NCI-H1436 (cell line): ENCODE data around the gene LRRC26.

Experiments used
- DNase-seq: peaks from one replicate; lab custom pipeline; 2025; lab: John Stamatoyannopoulos, UW

The LRRC26 gene, protein sequence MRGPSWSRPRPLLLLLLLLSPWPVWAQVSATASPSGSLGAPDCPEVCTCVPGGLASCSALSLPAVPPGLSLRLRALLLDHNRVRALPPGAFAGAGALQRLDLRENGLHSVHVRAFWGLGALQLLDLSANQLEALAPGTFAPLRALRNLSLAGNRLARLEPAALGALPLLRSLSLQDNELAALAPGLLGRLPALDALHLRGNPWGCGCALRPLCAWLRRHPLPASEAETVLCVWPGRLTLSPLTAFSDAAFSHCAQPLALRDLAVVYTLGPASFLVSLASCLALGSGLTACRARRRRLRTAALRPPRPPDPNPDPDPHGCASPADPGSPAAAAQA

DNA sequence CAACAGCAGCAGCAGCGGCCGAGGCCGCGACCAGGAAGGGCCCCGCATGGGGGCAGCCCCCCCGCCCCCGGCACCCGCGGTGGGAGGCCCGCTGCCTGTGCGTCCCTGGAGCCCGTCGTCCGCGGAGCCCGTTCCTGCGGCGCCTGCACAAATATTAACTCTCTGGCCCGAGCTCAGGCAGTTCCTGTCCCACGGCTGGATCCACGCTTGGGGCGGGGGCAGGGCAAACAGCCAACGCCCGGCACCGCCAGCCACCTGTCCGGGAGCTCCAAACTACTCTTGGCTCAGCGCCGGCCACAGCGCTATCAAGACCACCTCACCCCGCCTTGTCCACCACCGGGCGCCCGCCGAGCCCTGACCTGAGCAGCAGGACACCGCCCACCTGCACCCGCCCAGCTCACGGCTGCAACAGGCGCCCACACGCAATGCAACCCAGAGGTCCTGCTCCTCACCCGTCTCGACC, at the start of gene LRRC26:
TSS of gene LRRC26 (minus strand) at position 156 of the 463 bp plus-strand sequence. CDS start at position 48, 108 bp downstream.
- DNase-seq = no peak

DNA sequence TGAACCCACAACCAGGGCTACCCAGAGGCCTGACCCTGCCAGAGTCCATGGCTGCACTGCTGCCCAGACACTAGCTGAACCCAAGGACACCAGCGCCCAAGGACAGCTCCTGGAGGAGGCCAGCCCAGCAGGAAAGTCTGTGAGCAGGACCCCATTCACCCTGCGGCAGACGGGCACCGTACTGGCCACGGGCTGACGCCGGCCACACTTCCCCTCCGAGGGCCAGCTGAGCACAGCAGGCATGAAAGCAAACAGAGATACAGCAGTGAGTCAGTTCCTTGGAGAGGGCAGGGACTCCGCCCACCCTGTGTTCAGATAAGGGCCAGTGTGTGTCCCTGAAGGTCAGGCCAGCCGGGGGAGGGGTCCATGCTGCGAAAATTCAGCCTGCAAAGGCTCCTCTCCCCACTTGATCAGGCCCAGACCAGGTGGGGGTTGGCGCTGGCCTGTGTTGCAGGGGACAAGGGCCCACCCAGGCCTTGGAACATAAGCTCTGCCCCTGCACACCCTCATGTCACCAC, 49.0 kb upstream of the LRRC26 start:
- no peak for DNase-seq

DNA sequence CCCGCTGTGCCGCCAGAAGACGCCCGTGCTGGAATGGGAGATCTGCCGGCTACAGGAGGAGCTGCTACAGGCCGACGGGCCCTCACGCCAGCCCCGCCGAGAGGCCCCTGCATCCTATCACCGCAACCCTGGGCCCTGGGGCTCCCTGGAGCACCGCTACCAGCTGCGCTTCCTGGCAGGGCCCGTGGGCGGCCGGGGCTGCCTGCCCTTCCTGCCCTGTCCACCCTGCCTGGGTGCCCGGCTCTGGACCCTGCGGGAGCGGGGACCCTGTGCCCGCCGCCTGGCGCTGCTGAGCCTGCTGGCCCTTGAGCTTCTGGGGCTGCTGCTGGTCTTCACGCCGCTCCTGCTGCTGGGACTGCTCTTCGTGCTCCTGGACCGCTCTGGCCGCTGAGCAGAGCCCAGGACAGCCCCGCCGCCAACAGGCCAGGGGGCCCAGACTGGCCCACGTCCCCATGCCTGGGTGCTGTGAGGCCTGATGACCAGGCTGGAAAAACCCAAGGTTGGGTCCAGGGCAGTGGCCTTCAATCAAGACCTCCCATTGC, 48.4 kb upstream of the LRRC26 start:
- no peak for DNase-seq

DNA sequence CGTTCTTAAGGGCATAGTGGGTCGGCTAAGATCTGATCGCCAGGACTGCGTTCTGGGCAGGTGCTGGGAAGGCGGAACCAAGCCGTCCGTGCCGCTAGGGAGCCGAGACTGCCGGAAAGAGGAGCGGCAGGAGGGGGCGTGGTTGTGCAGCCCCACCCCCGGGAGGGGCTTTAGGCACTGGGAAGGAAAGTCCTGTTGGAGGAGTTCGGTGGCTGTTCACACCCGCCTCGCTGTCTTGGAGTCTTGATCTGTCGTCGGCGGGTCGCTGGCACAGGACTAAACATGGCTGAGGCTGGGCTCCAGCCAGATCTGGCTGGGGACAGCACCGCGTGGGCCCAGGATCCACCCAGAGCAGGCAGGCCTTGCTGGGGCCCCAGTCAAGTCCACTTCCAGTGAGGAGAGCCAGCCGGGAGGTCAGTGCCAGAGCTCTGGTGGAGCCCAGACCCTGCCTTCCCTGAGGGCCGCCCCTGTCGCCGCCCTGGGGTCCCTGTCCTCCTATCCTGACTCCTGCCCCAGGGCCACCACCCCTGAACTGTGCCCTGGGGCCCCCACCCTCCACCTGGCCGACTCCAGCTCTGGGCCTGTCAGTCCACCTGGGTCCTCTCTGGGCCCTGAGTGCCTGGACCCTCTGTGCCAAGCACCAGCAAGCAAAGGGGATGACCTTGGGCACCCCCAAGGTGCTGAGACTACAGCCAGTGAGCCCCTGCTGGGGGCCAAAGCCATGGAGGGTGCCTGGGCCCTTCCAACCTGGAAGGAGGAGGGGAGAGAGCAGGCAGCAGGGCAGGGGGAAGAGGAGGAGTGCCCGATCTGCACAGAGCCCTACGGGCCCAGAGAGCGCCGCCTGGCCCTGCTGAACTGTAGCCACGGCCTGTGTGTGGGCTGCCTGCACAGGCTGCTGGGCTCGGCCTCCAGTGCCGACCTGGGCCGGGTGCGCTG, 47.7 kb upstream of the LRRC26 start:
- peak; percentile 30 for DNase-seq

DNA sequence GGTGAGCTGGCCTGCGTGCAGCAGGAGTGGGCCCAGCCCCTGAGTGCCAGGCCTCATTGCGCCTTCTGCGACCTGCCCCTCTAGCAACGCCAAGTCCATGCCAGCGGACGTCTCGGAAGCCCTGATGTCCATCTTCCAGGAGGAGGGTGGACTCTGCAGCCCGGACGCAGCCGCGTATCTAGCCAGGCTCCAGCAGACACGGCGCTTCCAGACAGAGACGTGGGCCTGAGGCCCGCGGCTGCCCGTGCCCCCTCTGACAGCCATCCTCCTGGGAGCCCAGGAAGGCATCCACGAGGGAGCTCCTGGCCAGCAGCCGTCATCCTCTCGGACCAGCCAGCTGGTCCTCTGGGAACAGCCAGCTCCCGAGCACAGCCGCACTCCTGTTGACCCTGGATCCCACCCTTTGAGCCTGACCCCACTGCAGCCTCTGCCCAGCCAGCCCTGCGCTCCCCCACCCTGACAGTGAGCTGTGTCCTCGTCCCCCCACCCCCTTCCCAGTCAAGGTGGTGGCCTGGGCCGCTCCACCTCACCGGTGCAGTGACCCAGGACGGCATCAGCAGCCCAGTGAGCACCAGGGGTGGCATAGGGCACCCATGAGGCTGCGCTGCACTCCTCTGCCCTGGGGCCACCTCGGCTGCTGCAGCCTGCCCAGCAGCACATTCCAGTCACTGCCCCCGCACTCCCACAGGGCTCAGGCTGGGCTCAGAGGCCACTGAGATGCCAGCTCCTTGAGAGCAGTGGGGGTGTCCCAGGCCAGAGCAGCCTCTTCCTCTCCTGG, 46.5 kb upstream of the LRRC26 start:
- no peak for DNase-seq

DNA sequence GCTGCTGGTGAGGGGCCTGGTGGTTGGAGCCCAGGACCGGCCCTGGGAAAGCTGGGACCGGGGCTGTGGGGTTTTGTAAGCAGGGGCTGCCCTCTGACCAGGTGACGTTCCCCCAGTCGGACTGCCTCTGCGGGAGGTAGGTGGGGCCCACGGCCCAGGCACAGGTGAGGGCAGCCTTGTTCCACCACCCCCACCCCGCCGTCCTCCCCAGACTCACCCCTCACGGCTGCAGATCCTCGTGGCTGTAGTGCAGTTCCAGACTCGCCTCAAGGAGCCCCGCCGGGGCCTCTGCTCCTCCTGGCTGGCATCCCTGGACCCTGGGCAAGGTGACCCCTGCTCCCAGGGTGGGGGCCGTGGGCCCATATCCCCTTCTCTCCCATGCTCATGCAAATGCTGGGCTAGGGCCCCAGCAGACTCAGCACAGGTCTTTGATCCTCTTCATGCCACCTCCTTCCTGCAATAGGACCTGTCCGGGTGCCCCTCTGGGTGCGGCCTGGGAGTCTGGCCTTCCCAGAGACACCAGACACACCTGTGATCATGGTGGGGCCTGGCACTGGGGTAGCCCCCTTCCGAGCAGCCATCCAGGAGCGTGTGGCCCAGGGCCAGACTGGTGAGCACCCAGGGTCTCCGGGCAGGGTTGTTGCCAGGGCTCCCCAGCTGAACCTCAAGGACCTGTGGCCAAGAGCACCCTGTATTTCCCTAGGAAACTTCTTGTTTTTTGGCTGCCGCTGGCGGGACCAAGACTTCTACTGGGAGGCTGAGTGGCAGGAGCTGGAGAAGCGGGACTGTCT, 45.5 kb upstream of the LRRC26 start:
- no peak for DNase-seq

DNA sequence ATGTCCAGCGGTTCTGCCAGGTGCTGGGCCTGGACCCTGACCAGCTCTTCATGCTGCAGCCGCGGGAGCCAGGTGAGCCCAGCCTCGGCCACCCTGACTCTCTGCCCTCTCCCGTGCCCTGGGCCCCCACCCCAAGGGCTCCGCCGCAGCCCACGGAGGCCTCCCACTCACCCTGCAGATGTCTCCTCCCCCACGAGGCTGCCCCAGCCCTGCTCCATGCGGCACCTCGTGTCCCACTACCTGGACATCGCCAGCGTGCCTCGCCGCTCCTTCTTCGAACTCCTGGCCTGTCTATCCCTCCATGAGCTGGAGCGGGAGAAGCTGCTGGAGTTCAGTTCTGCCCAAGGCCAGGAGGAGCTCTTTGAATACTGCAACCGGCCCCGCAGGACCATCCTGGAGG, 44.8 kb upstream of the LRRC26 start:
- DNase-seq = no peak

DNA sequence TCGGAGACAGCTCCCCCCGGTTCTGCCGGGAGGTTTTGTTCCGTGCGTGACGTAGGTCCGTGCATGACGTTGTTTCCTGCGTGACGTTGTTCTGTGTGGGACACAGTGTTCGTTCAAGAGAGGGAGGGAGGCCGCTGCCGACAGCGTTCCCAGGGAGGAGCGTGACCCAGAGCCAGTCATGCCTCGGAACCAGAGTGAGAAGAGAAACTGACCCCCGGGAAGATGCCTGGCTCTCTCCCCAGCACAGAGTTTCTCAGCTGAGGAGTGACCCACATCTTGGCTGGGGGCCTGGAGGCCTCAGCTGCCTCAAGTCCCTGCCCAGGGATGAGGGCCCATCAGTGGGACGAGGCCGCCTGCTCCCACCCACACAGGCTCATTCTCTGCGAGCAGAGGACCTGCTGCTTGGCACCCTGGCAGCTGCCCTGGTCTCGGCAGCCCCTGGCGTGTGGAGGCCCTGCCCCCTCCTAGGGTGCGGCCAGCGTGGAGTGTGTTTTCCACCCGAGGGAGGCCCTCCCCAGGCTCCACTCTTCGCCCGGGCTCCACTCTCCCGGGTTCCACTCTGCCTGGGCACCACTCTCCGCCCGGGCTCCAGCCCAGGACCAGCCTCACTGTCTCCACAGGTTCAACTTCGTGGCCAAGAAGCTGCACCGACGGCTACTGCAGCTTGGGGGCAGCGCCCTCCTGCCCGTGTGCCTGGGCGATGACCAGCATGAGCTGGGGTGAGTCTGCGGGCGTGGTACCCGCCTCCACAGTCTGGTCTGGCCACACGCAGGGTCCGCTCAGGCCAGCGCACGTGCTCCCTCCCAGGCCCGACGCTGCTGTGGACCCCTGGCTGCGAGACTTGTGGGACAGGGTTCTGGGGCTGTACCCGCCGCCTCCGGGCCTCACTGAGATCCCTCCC, 43.6 kb upstream of the LRRC26 start:
- no peak for DNase-seq

DNA sequence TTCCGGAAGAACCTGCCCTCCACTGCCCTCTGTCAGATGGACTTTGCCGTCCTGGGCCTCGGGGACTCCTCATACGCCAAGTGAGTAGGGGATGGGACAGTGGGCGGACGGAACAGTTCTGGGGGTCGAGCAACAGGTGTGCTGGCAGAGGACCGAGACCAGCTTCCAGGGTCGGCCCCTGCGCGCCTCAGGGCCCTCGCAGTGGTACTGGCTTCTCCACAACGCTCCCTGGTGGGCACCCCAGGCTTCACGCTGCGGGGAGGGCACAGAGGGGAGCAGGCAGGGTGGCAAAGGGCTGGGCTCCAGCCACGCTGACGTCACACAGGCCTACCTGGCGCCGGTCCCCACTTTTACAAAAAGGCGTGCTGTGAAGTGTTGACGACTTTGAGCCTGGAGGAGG, 42.7 kb upstream of the LRRC26 start:
- no peak for DNase-seq

DNA sequence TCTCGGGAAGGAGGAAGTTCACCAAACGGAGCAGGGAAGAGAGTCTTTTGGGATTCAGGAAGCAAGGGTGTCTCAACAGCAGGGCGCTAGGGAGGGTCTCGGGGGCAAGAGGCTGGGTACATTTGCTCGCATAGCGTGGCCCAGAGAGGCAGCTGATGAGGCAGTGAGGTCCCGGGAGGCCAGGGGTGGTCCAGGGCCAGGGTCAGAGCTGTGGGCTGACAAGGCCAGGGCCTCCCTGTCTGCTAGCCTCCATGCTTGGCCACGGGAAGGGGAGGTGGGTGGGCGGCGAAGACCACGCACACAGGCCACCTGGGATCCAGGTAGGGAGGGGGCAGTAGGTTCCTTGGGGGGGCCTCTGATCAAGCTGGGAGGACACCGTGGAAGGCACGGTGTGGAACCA, 41.7 kb upstream of the LRRC26 start:
- no peak for DNase-seq

DNA sequence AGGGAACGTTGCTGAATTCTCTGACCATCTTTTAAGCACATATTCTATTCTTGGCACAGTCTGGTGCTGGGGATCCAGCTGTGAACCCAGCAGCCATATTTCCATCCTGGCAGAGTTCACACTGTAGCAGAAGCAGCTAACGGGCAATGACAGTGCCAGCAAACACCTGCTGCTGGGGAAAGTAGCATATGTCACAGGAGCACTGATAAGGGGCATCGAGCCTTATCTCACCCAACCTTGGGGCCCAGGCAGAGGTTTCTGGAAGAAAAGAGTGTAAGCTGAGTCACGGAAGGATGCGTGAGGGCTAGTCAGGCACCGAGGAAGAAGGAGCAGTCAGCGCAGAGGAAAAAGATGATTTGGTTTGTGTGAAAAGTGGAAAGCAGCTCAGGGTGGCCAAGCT, 36.8 kb upstream of the LRRC26 start:
- no peak for DNase-seq

DNA sequence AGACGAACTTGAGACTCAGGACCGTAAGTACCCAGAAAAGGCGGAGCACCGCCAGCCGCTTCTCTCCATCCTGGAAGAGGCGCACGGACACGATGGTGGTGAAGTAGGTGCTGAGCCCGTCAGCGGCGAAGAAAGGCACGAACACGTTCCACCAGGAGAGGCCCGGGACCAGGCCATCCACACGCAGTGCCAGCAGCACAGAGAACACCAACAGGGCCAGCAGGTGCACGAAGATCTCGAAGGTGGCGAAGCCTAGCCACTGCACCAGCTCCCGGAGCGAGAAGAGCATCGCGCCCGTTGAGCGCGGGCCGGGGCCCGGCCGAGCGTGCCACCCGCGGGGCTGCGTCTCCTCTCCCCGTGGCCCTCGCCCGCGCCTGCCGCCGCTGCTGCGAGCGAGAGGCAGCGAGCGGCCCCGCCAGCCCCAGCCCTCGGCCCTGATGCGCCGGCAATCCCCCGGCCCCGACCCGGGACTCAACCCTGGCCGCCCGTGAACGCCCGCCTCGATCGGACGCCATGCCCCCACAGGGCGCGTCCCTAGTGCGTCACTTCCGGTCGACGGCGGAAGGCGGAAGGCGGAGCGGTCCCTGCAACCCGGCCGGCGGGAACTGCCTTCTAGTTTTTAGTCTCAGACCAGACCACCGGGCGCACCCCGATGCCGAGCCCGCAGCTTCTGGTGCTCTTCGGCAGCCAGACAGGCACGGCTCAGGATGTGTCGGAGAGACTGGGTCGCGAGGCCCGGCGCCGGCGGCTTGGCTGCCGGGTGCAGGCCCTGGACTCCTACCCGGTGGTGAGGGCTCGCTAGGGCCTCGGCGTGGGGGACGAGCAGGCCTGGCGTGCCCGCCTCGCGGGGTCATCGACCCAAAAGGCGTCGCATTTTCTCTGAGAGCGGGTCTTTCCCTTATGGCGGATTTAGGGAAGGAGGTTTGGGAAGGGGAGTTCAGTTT, 35.5 kb upstream of the LRRC26 start, which contains the start of the genes NDOR1 and TMEM203:
TSS of gene NDOR1 (plus strand) at position 575 of the 944 bp plus-strand sequence. CDS start at position 653, 78 bp downstream.
TSS of gene TMEM203 (minus strand) at position 523 of the 944 bp plus-strand sequence. CDS start at position 289, 234 bp downstream.
- peak; percentile 80 for DNase-seq

DNA sequence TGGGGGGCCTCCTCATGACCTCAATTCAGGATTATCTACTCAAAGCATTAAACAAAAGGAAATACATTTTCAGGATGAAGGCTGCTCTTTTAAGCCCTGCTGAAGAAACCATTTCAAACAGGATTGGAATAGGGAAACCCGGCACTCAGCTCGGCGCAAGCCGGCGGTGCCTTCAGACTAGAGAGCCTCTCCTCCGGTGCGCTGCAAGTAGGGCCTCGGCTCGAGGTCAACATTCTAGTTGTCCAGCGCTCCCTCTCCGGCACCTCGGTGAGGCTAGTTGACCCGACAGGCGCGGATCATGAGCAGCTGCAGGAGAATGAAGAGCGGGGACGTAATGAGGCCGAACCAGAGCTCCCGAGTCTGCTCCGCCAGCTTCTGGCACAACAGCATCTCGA, 34.9 kb upstream of the LRRC26 start:
- no peak for DNase-seq

DNA sequence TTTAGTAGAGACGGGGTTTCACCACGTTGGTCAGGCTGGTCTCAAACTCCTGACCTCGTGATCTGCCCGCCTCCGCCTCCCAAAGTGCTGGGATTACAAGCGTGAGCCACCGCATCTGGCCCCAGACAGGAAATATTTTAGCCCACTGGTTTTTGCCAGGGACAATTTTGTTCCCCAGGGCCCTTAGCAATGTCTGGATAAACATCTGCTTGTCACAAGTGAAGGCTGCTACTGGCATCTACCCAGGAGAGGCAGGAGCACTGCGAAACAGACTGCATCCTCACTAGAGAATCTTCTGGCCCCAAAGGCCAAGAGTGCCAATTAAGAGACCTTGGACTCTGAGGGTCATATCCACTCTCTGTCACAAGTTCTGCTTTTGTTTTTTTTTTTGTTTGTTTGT, 33.1 kb upstream of the LRRC26 start:
- DNase-seq = no peak

DNA sequence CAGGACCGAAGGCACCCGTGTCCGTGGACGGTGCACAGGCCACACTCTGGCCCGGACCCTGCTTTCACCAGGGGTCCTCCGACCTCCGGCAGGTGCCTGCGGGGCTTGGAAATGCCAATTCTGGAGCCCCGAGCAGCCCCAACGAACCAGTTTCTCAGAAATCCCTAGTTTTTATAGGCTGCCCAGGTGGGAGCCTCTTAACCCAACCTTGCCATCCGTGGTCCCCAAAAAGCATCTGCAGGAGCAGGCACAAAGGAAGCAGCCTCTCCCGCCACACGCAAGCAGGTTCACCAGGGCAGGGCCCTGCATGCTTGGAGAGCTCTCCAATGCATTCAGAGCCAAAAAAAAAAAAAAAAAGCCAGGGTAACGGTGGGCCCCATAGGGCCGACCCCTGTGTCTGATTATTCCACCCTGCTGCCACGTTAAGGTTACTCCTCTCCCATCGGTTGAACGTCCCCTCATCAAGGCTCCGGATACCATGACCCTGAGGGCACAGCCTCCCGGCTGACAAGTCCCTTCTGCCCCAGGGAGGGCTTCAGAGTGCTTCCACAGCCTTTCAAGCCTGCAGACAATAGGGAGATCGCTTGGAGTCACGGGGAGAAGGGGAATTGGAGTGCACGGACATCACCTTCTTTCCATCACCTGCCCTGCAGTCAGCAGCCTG, 31.5 kb upstream of the LRRC26 start:
- DNase-seq = no peak

DNA sequence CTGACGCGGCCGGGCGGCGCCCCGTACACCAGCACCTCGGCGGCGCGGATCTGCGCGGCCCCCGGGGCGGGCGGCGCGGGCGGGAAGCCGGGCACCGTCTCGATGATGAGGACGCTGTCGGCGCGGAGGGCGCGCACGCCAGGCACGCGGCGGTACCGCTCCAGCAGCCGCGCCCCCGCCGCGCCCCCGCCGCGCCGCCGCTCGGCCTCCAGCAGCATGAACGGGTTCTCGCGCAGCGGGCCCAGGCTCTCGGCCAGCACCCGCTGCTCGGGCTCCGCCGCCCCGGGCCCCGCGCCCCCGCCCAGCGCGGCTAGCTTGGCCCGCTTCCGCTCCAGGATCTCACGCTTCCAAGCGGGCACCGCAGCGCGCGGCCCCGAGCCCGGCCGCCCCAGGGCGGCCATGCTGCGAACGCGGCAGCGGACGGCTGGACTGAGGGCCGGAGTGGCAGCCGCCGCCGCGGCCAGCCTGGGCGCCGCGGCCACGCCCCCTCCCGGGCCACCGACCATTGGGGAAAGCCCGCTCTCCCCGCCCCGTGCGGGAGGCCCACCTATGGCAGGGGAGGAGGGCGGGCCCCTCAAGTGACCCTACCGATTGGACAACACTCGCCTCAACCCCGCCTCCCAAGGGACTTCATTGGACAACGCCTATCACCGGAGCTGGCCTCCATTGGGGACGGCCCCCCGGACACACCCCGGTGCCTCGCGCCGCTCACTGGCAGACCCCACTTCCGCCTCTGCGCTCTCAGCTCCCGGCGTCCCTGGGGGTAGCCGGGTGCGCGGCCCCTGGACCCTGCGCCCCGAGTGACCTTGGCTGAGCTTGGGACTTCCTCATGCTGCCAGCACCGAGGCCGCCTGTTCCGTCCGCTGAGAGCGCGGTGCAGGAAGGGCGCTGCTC, 30.7 kb upstream of the LRRC26 start, which contains the start of gene TPRN:
TSS of gene TPRN (minus strand) at position 431 of the 894 bp plus-strand sequence. CDS start at position 401, 30 bp downstream.
- DNase-seq = peak; percentile 100
